ENCODE measurements around the gene LEF1.

LEF1 gene

DNA sequence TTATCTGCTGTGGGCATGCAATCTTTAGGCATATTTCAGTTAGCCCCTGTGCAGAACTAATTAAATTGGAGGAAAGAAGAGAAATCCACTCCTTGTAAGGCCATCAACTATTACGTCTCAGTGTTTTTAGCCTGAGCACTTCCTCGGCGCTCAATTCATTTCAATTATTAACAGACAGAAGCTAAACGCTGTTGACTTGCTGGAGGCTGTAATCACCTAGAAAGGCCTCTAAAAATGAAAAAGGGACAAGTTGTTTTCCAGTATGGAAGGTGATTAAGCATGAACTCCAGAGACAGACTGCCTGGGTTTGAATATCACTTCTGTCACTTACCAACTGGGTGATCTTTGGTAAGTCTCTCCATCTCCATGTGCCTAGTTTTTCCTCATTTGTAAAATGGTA is 59.6 kb downstream of the LEF1 start:
- no peak overlapping the region for H3K4me3 ChIP-seq (replicated peaks in 1 of 2; ENCODE audit: low read depth in 2 of 2, low read length in 2 of 2)
- TF ChIP-seq, protein P1, sequence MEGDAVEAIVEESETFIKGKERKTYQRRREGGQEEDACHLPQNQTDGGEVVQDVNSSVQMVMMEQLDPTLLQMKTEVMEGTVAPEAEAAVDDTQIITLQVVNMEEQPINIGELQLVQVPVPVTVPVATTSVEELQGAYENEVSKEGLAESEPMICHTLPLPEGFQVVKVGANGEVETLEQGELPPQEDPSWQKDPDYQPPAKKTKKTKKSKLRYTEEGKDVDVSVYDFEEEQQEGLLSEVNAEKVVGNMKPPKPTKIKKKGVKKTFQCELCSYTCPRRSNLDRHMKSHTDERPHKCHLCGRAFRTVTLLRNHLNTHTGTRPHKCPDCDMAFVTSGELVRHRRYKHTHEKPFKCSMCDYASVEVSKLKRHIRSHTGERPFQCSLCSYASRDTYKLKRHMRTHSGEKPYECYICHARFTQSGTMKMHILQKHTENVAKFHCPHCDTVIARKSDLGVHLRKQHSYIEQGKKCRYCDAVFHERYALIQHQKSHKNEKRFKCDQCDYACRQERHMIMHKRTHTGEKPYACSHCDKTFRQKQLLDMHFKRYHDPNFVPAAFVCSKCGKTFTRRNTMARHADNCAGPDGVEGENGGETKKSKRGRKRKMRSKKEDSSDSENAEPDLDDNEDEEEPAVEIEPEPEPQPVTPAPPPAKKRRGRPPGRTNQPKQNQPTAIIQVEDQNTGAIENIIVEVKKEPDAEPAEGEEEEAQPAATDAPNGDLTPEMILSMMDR (IDR thresholded peaks at IDR 0.05; ENCODE audit: low read depth, low read length) = no peak
- DNase-seq (ENCODE audit: low read depth in 2 of 2) = no peak

DNA sequence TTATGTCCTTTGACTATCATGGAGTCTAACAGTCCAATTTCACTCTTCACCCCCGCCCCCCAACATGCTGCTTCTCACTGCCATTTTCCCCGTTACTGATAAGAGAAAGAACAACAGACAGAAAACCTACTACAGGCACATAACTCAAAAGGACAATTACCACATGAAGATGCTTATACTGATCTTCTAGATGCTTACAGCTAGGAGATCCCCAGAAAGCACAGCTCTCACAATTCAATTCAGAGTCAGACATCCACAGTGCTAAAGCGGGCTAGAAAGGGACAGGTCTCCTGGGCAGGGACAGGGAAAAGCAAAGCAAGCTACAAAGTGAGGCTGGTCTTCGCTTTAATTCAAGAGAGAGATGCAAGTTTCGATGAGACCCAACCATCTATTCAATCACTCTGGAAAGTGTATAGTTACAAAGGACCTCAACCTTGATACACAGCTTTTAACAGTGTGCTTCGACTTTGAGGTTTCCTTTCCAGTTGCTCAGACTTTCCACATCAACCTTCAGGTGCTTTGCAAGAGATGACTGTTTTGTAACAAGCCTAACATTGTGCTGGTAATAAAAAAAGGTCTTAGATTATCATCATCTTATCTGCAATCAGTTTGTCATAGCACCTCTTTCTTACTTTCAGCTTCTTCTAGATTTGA is 60.9 kb downstream of the LEF1 start:
- TF ChIP-seq, protein P1 (IDR thresholded peaks at IDR 0.05; ENCODE audit: low read depth, low read length) = no peak
- H3K4me3 ChIP-seq (replicated peaks in 1 of 2; ENCODE audit: low read depth in 2 of 2, low read length in 2 of 2) = no peak overlapping the region
- no peak for DNase-seq (ENCODE audit: low read depth in 2 of 2)

DNA sequence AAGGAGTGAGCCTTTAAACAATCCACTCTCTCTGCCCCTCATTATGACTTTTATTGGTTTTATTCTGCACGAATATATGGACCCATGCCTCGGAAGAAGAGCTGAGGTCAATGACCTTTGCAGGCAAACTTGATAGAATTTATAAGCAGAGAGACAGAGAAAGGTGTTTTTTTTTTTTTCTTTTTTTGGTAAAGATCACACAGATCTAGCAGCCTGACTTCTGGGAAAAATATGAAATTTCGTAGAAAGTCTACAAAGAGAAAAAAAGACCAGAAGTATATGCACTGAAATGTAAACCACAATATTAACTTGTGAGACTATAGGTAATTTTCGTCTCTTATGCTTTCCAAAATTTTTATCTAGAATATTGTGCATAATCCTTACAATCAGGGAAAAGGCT is 61.6 kb downstream of the LEF1 start:
- TF ChIP-seq, protein P1 (IDR thresholded peaks at IDR 0.05; ENCODE audit: low read depth, low read length) = no peak
- H3K4me3 ChIP-seq (replicated peaks in 1 of 2; ENCODE audit: low read depth in 2 of 2, low read length in 2 of 2) = no peak overlapping the region
- no peak for DNase-seq (ENCODE audit: low read depth in 2 of 2)

DNA sequence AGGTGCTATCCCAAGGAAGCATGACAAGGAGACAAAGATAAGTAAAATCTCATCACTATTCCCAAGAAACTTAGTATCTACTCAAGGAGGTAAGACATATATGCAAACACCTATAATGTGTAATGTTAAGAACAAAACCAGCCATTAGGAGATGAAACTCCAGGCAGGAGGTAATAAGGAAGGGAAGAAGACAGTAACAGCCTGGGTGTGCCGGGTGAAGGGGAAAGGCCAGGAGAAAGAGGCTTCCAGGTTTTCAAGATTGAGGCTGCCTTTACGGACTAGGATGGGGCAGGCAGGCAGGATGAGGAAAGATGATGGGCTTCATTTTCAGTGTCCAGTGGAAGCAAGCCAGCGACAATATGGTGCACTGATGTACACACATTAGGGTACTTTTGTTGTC is 62.5 kb downstream of the LEF1 start:
- no peak for DNase-seq (ENCODE audit: low read depth in 2 of 2)

DNA sequence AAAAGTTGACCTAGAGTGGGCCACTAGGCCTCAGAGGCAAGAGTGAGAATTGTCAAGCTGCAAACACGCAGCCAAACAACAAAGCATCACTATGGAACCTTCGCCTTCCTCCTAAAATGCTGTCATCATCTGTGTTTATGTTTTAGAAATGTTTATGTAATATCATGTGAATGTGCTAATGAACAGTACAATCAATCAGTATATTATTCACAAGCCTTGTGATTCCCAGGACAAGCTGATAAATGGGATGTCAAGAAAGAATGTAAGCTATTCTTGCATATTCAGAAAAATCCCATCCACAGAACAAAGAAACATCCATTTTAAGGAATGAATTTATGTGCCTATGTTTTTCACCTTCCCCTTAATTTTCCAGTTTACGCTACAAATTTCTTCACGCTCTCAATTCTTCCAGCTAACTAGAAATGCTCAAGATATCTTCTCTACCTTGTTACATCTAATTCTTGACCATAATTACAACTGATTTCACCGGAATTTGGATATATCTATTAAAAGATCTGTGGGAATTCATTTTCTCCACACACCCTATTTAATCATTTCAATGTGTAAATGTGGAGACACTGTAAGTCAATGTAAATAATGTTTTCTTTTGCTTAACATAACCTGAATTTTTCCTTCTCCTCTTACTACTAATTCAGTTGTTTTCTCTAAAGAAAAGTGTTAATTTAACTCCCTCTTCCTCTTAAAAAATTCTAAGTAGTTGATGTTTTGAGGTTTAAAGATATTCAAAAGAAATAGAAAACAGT is 65.5 kb downstream of the LEF1 start:
- DNase-seq (ENCODE audit: low read depth in 2 of 2) = no peak
- H3K4me3 ChIP-seq (replicated peaks in 1 of 2; ENCODE audit: low read depth in 2 of 2, low read length in 2 of 2) = no peak overlapping the region
- TF ChIP-seq, protein P1 (IDR thresholded peaks at IDR 0.05; ENCODE audit: low read depth, low read length) = no peak

More for the DNA sequence above, 62.5 kb downstream of the LEF1 start:
- TF ChIP-seq, protein P1 (IDR thresholded peaks at IDR 0.05; ENCODE audit: low read depth, low read length) = no peak
- no peak overlapping the region for H3K4me3 ChIP-seq (replicated peaks in 1 of 2; ENCODE audit: low read depth in 2 of 2, low read length in 2 of 2)

DNA sequence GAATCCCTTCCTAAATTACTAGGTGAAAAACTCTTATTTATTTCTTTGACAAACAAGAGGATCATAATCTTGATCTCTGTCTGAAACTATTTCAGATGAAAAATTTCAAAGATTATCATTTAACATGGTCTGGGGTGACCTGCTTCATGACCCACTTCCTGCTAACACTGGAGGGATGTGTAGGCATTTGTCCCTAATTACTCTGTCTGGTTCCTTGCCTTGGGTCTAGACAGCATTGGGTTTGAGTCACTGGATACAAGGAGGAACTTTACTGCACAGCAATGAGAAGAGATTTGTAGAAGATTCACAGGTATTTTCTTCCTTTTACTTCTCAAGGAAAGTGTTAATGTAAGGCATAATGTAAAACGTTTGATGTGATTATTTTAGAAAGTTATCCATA is 67.9 kb downstream of the LEF1 start:
- no peak for DNase-seq (ENCODE audit: low read depth in 2 of 2)
- H3K4me3 ChIP-seq (replicated peaks in 1 of 2; ENCODE audit: low read depth in 2 of 2, low read length in 2 of 2) = no peak overlapping the region
- TF ChIP-seq, protein P1 (IDR thresholded peaks at IDR 0.05; ENCODE audit: low read depth, low read length) = no peak

Measured in cardiac fibroblast (primary cell).